Astrocyte (in vitro differentiated cells and primary cell): ENCODE measurements around the gene SPINK4.

Experiments used
- CTCF ChIP-seq: IDR thresholded peaks from 2 replicates; pipeline ENCODE4 v1.5.1; 2011; ENCODE audit warnings: low read depth, mild to moderate bottlenecking, inconsistent platforms, low read length, moderate library complexity; ENCODE audit not compliant: insufficient read depth
- EZH2 ChIP-seq: IDR thresholded peaks from 2 replicates; pipeline ENCODE4 v1.6.1; 2012; ENCODE audit warnings: mild to moderate bottlenecking, low read length, inconsistent platforms; ENCODE audit not compliant: insufficient read depth

GRCh38 chr9:33248606-33249005 lies 8.6 kb downstream of the SPINK4 start:
- TF ChIP-seq CTCF (no peak), EZH2 (no peak)
